Ishikawa (cell line): ENCODE measurements around the gene SMPD1.

Experiments used
- CEBPB ChIP-seq: IDR thresholded peaks from 2 replicates; pipeline ENCODE4 v1.6.1; 2012
- CREB1 ChIP-seq: IDR thresholded peaks from 2 replicates; pipeline ENCODE4 v1.6.1; 2012; ENCODE audit warnings: low read depth
- EGR1 ChIP-seq: IDR thresholded peaks from 2 replicates; pipeline ENCODE4 v1.6.1; 2012
- EP300 ChIP-seq: IDR thresholded peaks from 2 replicates; pipeline ENCODE4 v1.6.1; 2012; ENCODE audit warnings: borderline replicate concordance
- FOXM1 ChIP-seq: IDR thresholded peaks from 2 replicates; pipeline ENCODE4 v1.6.1; 2012; ENCODE audit warnings: low read depth, borderline replicate concordance
- MAX ChIP-seq: IDR thresholded peaks from 2 replicates; pipeline ENCODE4 v1.6.1; 2012
- NFIC ChIP-seq: IDR thresholded peaks from 2 replicates; pipeline ENCODE4 v1.6.1; 2012
- RAD21 ChIP-seq: IDR thresholded peaks from 2 replicates; pipeline ENCODE4 v1.6.1; 2012; ENCODE audit warnings: low read depth
- TAF1 ChIP-seq: IDR thresholded peaks from 2 replicates; pipeline ENCODE4 v1.6.1; 2012; ENCODE audit warnings: low read depth, mild to moderate bottlenecking
- TCF12 ChIP-seq: IDR thresholded peaks from 2 replicates; pipeline ENCODE4 v1.6.1; 2012; ENCODE audit warnings: low read depth
- TEAD4 ChIP-seq: IDR thresholded peaks from 2 replicates; pipeline ENCODE4 v1.6.1; 2012
- USF1 ChIP-seq: IDR thresholded peaks from 2 replicates; pipeline ENCODE4 v1.6.1; 2012
- YY1 ChIP-seq: IDR thresholded peaks from 2 replicates; pipeline ENCODE4 v1.6.1; 2012; ENCODE audit warnings: low read depth
- ZBTB7A ChIP-seq: IDR thresholded peaks from 2 replicates; pipeline ENCODE4 v1.6.1; 2012; ENCODE audit warnings: low read depth
- TF ChIP-seq, protein P1 (sequence below): IDR thresholded peaks from 2 replicates; pipeline ENCODE4 v1.6.1; 2012; ENCODE audit warnings: low read depth, mild to moderate bottlenecking

SMPD1 gene

GRCh38 chr11:6391537-6392134 is 1.4 kb downstream of the SMPD1 start:
- TF ChIP-seq NFIC: no peak
- TF ChIP-seq MAX: no peak
- no peak for TF ChIP-seq EP300

DNA sequence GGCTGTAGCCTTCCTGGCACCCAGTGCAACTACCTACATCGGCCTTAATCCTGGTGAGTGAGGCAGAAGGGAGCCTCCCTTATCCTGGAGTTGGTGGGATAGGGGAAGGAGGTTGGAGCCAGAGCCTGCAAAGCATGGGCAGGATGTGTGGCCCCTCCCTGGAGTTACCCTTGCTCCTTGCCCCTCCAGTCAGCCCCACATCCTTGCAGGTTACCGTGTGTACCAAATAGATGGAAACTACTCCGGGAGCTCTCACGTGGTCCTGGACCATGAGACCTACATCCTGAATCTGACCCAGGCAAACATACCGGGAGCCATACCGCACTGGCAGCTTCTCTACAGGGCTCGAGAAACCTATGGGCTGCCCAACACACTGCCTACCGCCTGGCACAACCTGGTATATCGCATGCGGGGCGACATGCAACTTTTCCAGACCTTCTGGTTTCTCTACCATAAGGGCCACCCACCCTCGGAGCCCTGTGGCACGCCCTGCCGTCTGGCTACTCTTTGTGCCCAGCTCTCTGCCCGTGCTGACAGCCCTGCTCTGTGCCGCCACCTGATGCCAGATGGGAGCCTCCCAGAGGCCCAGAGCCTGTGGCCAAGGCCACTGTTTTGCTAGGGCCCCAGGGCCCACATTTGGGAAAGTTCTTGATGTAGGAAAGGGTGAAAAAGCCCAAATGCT is 3.9 kb downstream of the SMPD1 start:
- no peak for TF ChIP-seq EGR1
- no peak for TF ChIP-seq TEAD4
- TF ChIP-seq CREB1: no peak
- no peak for TF ChIP-seq TAF1
- TF ChIP-seq MAX: no peak

GRCh38 chr11:6395470-6396060 is 5.3 kb downstream of the SMPD1 start:
- TF ChIP-seq CREB1 (no peak), NFIC (no peak), RAD21 (no peak), EP300 (no peak), FOXM1 (no peak), YY1 (no peak), TAF1 (no peak)

- TF ChIP-seq RAD21 (no peak), EGR1 (no peak), CREB1 (no peak), TCF12 (no peak), MAX (no peak), TEAD4 (no peak), ZBTB7A (no peak), NFIC (no peak), YY1 (no peak), EP300 (no peak)
- TF ChIP-seq, protein P1, sequence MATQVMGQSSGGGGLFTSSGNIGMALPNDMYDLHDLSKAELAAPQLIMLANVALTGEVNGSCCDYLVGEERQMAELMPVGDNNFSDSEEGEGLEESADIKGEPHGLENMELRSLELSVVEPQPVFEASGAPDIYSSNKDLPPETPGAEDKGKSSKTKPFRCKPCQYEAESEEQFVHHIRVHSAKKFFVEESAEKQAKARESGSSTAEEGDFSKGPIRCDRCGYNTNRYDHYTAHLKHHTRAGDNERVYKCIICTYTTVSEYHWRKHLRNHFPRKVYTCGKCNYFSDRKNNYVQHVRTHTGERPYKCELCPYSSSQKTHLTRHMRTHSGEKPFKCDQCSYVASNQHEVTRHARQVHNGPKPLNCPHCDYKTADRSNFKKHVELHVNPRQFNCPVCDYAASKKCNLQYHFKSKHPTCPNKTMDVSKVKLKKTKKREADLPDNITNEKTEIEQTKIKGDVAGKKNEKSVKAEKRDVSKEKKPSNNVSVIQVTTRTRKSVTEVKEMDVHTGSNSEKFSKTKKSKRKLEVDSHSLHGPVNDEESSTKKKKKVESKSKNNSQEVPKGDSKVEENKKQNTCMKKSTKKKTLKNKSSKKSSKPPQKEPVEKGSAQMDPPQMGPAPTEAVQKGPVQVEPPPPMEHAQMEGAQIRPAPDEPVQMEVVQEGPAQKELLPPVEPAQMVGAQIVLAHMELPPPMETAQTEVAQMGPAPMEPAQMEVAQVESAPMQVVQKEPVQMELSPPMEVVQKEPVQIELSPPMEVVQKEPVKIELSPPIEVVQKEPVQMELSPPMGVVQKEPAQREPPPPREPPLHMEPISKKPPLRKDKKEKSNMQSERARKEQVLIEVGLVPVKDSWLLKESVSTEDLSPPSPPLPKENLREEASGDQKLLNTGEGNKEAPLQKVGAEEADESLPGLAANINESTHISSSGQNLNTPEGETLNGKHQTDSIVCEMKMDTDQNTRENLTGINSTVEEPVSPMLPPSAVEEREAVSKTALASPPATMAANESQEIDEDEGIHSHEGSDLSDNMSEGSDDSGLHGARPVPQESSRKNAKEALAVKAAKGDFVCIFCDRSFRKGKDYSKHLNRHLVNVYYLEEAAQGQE: no peak
Measured at GRCh38 chr11:6397156-6397555, 6.9 kb downstream of the SMPD1 start.

DNA sequence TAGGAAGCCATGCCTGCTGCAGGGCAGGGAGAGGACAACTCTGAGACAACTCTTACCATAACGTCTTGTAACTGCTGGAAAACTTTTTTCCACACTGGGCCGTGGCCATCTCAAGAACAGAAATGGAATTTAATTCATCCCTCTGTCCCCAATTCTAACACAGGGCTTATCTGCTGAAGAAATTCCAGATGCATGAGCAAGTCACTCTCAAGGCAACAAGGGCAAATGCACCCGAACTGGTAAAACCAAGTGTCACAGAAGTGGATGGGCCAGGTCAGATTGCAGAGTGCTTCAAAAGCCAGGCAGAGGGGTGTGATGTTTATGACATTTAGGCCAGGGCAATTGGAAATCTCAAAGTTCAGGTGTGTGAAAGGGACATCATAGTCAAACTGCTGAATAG is 7.4 kb downstream of the SMPD1 start:
- no peak for TF ChIP-seq RAD21
- no peak for TF ChIP-seq NFIC
- no peak for TF ChIP-seq CREB1
- no peak for TF ChIP-seq USF1
- no peak for TF ChIP-seq FOXM1
- TF ChIP-seq EGR1: no peak
- no peak for TF ChIP-seq TCF12
- no peak for TF ChIP-seq ZBTB7A
- no peak for TF ChIP-seq YY1
- TF ChIP-seq TAF1: no peak

GRCh38 chr11:6400431-6401345 is 10.4 kb downstream of the SMPD1 start:
- TF ChIP-seq ZBTB7A (no peak), CEBPB (no peak), FOXM1 (no peak), TCF12 (no peak), TEAD4 (no peak), NFIC (no peak), CREB1 (no peak), TAF1 (no peak), EGR1 (no peak), YY1 (no peak), RAD21 (no peak), MAX (no peak), USF1 (no peak), EP300 (no peak)
- TF ChIP-seq, protein P1: no peak
